ENCODE measurements around the gene ASGR1.

ASGR1 gene

DNA sequence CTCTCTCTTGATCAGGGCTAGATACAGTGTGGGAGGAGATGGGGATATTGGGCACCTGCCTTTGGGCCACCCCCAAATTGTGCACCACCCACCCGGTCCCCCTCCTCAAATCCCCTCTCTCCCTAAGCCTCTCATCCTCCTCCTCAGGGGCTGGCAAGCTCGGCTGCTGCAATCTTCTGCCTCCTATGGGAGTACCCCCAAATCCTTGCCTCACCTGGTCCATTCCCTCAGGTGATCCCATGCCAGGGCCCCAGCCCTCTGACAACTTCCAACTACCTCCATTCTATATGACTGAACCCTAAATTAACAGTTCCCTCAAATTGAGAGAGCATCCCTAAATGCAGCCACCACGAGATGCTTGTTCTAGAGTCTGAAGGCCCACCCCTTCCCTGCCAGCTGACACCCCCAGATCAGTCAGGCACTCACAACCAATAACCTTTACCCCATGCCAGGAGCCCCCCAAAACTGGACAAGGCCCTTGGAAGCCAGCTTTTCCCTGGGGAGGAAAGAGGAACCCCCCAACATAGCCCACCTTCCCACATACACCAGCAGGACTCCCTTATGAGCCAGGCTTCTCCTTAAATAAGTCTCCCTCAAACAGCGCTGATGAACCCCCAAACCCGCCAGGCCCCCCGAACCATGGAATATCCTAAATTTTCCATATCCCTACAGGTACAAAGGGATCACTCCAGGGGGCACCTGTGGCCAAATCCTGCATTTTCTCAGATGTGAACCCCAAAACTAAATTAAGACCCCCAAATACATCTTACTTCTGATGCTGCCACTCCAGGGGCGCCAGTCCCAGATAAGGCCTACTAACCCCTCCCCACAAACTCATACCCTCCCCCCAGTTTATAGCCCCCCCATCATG is 37.3 kb upstream of the ASGR1 start:
- H3K4me3 ChIP-seq (ENCODE audit: insufficient read depth in 1 of 2, low read depth in 1 of 2, low read length in 2 of 2): peak overlapping the region; percentile 66 to 85
- H2BK15ac ChIP-seq (ENCODE audit: low read depth, poor library complexity, severe bottlenecking): no peak overlapping the region
- peak overlapping the region in 1 of 2 experiments; percentile 86 for H3K14ac ChIP-seq (ENCODE audit: low read length in 2 of 2)

DNA sequence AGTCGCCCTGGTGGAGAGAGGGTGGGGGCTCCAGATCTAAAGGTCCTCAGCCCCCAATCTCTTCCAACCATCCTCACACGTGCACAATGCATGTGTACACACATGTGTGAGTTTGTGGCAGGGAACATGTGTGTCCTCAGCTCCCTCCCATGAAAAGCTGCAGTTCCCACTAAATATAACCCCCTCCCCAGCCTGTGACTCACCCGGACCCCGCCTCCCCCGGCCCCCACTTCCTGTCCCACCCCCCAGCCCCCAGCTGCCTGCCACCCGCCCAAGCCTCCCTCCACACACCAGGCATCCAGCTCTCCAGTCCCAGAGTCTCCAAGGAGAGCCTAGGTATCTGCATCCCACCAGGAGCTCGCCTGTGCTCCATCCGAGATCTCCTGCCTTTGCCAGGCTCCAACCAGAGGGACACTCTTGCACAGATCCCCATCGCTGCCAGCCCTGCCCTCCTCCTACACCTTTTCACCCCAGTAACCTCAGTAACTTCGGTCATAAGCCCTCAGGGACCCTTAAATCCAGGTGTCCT is 36.5 kb upstream of the ASGR1 start:
- WGBS: 2% methylated on average over 8 of the region's 10 CpGs

More for the DNA sequence above, 37.3 kb upstream of the ASGR1 start:
- no peak overlapping the region for H2AFZ ChIP-seq (ENCODE audit: low read depth, low read length)
- peak overlapping the region; percentile 46 for H2AK5ac ChIP-seq (ENCODE audit: low read length, severe bottlenecking)
- peak overlapping the region; percentile 31 for H4K91ac ChIP-seq (ENCODE audit: low read length)
- H3K9ac ChIP-seq (ENCODE audit: low read length): peak overlapping the region; percentile 88
- peak overlapping the region; percentile 11 to 59 for H2BK12ac ChIP-seq (ENCODE audit: low read length in 2 of 2)
- H3K4me2 ChIP-seq (ENCODE audit: low read length, poor library complexity, severe bottlenecking): peak overlapping the region; percentile 92
- no peaks in the 10 kb centered on the region for H3K9me3 ChIP-seq (ENCODE audit: control insufficient read depth, low read length)
- no peaks in the 10 kb centered on the region for H3K27me3 ChIP-seq (ENCODE audit: control insufficient read depth in 1 of 2, insufficient read depth in 1 of 2, low read length in 2 of 2)
- H3K27ac ChIP-seq (ENCODE audit: low read length, poor library complexity, severe bottlenecking): peak overlapping the region; percentile 20
- WGBS: 15% methylated on average over 7 of the region's 7 CpGs
- H3K4ac ChIP-seq (ENCODE audit: low read depth in 1 of 2, low read length in 2 of 2): peak overlapping the region; percentile 31 to 76
- H3K23ac ChIP-seq (ENCODE audit: low read length in 2 of 2): peak overlapping the region in 1 of 2 experiments; percentile 47
- no peak overlapping the region for H2BK5ac ChIP-seq (ENCODE audit: low read depth, low read length, poor library complexity, severe bottlenecking)
- peak overlapping the region; percentile 98 for H2BK120ac ChIP-seq (ENCODE audit: low read depth, low read length)
- H3K79me1 ChIP-seq (replicated peaks; ENCODE audit: low read length, poor library complexity, severe bottlenecking): peaks cover 16% of the 10 kb centered on the region
- H3K36me3 ChIP-seq (ENCODE audit: control insufficient read depth in 1 of 2, insufficient read depth in 2 of 2, low read depth in 1 of 2, low read length in 2 of 2): peaks cover 5 to 9% of the 10 kb centered on the region in 2 experiments
- no peak for DNase-seq
- H3K18ac ChIP-seq (ENCODE audit: low read depth in 1 of 2, low read length in 2 of 2): peak overlapping the region in 1 of 2 experiments; percentile 69
- peak overlapping the region; percentile 56 for H4K8ac ChIP-seq (ENCODE audit: low read length)
- peaks cover 46% of the 10 kb centered on the region for H3K4me1 ChIP-seq (ENCODE audit: control insufficient read depth, insufficient read depth, low read depth, low read length)

DNA sequence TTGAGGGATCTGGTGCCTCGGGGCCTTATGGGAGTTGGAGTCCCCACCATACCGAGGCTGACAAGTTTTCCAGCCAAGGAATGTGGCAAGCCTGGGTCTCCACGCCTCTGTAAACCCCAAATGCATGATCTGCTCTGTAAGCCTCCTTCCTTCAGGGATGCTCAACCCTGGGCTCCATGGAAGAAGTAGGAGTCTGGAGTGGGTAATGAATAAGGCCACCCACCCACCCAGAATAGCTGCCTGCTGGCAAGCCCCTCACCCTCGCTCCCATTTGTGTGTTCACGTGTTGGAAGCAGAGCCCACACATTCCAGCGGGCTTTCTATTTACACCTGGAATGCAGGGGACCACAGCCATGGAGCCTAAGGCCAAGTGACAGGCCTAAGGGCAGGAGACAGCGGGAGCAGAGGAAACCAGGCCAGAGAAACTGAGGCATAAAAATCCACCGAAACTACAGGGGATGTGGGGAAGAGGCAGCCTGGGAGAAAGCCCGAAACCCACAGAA is 36.0 kb upstream of the ASGR1 start:
- whole genome bisulfite sequencing: 4% methylated on average over 7 of the region's 9 CpGs
- Histone ChIP-seq H3K4me3 (ENCODE audit: insufficient read depth in 1 of 2, low read depth in 1 of 2, low read length in 2 of 2) (peak overlapping the region in 1 of 2 experiments; percentile 82), H3K27me3 (ENCODE audit: control insufficient read depth in 1 of 2, insufficient read depth in 1 of 2, low read length in 2 of 2) (no peaks in the 10 kb centered on the region), H2BK120ac (ENCODE audit: low read depth, low read length) (no peak overlapping the region), H3K27ac (ENCODE audit: low read length, poor library complexity, severe bottlenecking) (peak overlapping the region; percentile 56), H3K36me3 (ENCODE audit: control insufficient read depth in 1 of 2, insufficient read depth in 2 of 2, low read depth in 1 of 2, low read length in 2 of 2) (peaks cover 0 to under 1% of the 10 kb centered on the region in 2 experiments), H2AFZ (ENCODE audit: low read depth, low read length) (no peak overlapping the region), H3K18ac (ENCODE audit: low read depth in 1 of 2, low read length in 2 of 2) (peak overlapping the region in 1 of 2 experiments; percentile 27), H3K4me2 (ENCODE audit: low read length, poor library complexity, severe bottlenecking) (peak overlapping the region; percentile 1), H4K91ac (ENCODE audit: low read length) (no peak overlapping the region), H2BK15ac (ENCODE audit: low read depth, poor library complexity, severe bottlenecking) (peak overlapping the region; percentile 13), H2BK12ac (ENCODE audit: low read length in 2 of 2) (peak overlapping the region in 1 of 2 experiments; percentile 63), H3K14ac (ENCODE audit: low read length in 2 of 2) (no peak overlapping the region), H3K23ac (ENCODE audit: low read length in 2 of 2) (no peak overlapping the region), H3K79me1 (replicated peaks; ENCODE audit: low read length, poor library complexity, severe bottlenecking) (peaks cover 21% of the 10 kb centered on the region), H3K9ac (ENCODE audit: low read length) (peak overlapping the region; percentile 89), H4K8ac (ENCODE audit: low read length) (no peak overlapping the region), H3K4me1 (ENCODE audit: control insufficient read depth, insufficient read depth, low read depth, low read length) (peaks cover 40% of the 10 kb centered on the region), H2AK5ac (ENCODE audit: low read length, severe bottlenecking) (no peak overlapping the region), H3K9me3 (ENCODE audit: control insufficient read depth, low read length) (no peaks in the 10 kb centered on the region), H3K4ac (ENCODE audit: low read depth in 1 of 2, low read length in 2 of 2) (no peak overlapping the region), H2BK5ac (ENCODE audit: low read depth, low read length, poor library complexity, severe bottlenecking) (no peak overlapping the region)
- no peak for DNase-seq

More for the DNA sequence above, 36.5 kb upstream of the ASGR1 start:
- no peaks in the 10 kb centered on the region for H3K27me3 ChIP-seq (ENCODE audit: control insufficient read depth in 1 of 2, insufficient read depth in 1 of 2, low read length in 2 of 2)
- peak overlapping the region; percentile 46 to 85 for H3K4me3 ChIP-seq (ENCODE audit: insufficient read depth in 1 of 2, low read depth in 1 of 2, low read length in 2 of 2)
- H3K4ac ChIP-seq (ENCODE audit: low read depth in 1 of 2, low read length in 2 of 2): no peak overlapping the region
- no peak overlapping the region for H4K8ac ChIP-seq (ENCODE audit: low read length)
- peak overlapping the region; percentile 57 to 63 for H2BK12ac ChIP-seq (ENCODE audit: low read length in 2 of 2)
- peak; percentile 56 for DNase-seq
- peak overlapping the region in 1 of 2 experiments; percentile 86 for H3K14ac ChIP-seq (ENCODE audit: low read length in 2 of 2)
- no peak overlapping the region for H4K91ac ChIP-seq (ENCODE audit: low read length)
- no peak overlapping the region for H2BK5ac ChIP-seq (ENCODE audit: low read depth, low read length, poor library complexity, severe bottlenecking)
- H3K79me1 ChIP-seq (replicated peaks; ENCODE audit: low read length, poor library complexity, severe bottlenecking): peaks cover 17% of the 10 kb centered on the region
- peak overlapping the region; percentile 26 for H2AK5ac ChIP-seq (ENCODE audit: low read length, severe bottlenecking)
- peak overlapping the region; percentile 56 for H3K27ac ChIP-seq (ENCODE audit: low read length, poor library complexity, severe bottlenecking)
- peak overlapping the region; percentile 92 for H3K4me2 ChIP-seq (ENCODE audit: low read length, poor library complexity, severe bottlenecking)
- H3K9ac ChIP-seq (ENCODE audit: low read length): peak overlapping the region; percentile 89
- peak overlapping the region in 1 of 2 experiments; percentile 47 for H3K23ac ChIP-seq (ENCODE audit: low read length in 2 of 2)
- peaks cover 0 to under 1% of the 10 kb centered on the region in 2 experiments for H3K36me3 ChIP-seq (ENCODE audit: control insufficient read depth in 1 of 2, insufficient read depth in 2 of 2, low read depth in 1 of 2, low read length in 2 of 2)
- H3K18ac ChIP-seq (ENCODE audit: low read depth in 1 of 2, low read length in 2 of 2): peak overlapping the region in 1 of 2 experiments; percentile 69
- no peak overlapping the region for H2AFZ ChIP-seq (ENCODE audit: low read depth, low read length)
- no peak overlapping the region for H2BK15ac ChIP-seq (ENCODE audit: low read depth, poor library complexity, severe bottlenecking)
- H3K9me3 ChIP-seq (ENCODE audit: control insufficient read depth, low read length): no peaks in the 10 kb centered on the region
- peaks cover 41% of the 10 kb centered on the region for H3K4me1 ChIP-seq (ENCODE audit: control insufficient read depth, insufficient read depth, low read depth, low read length)
- H2BK120ac ChIP-seq (ENCODE audit: low read depth, low read length): no peak overlapping the region

Measured in mesenchymal stem cell (in vitro differentiated cells and primary cell).